Astrocyte (in vitro differentiated cells and primary cell): ENCODE measurements around the gene TRPV6. TPM values are rescaled to one million over a fixed set of nuclear protein-coding genes. Genes with fewer than 3 reads are reported as not detected.

Experiments used
- DNase-seq: peaks from one replicate; pipeline ENCODE4 v3.0.0-alpha.2; 2010; ENCODE audit warnings: low read depth
- FAIRE-seq: peaks from 2 replicates; lab custom pipeline; 2011; peaks lifted over from hg19 to GRCh38; lab: Jason Lieb, UNC
- H2AFZ ChIP-seq: 2 replicates; pipeline ENCODE4 v1.6.0; 2012; ENCODE audit warnings: low read depth, low read length, inconsistent platforms
- H3K27ac ChIP-seq: 2 replicates; pipeline ENCODE4 v1.5.1; 2011; ENCODE audit warnings: low read depth, low read length, inconsistent platforms
- H3K27me3 ChIP-seq: 2 replicates; pipeline ENCODE4 v1.6.0; 2011; ENCODE audit warnings: low read length, inconsistent platforms; ENCODE audit not compliant: insufficient read depth
- H3K36me3 ChIP-seq: 2 replicates; pipeline ENCODE4 v1.5.1; 2011; ENCODE audit warnings: low read length, inconsistent platforms; ENCODE audit not compliant: insufficient read depth
- H3K4me1 ChIP-seq: 2 replicates; pipeline ENCODE4 v1.5.1; 2011; ENCODE audit warnings: low read length, inconsistent platforms; ENCODE audit not compliant: insufficient read depth
- H3K4me2 ChIP-seq: 2 replicates; pipeline ENCODE4 v1.6.0; 2012; ENCODE audit warnings: low read length, inconsistent platforms
- H3K4me3 ChIP-seq: 2 replicates; pipeline ENCODE4 v1.5.1; 2011; ENCODE audit warnings: low read depth, mild to moderate bottlenecking, low read length, inconsistent platforms; ENCODE audit not compliant: insufficient read depth
- H3K79me2 ChIP-seq: 2 replicates; pipeline ENCODE4 v1.6.0; 2012; ENCODE audit warnings: mild to moderate bottlenecking, low read length, inconsistent platforms; ENCODE audit not compliant: insufficient read depth
- H3K9ac ChIP-seq: 2 replicates; pipeline ENCODE4 v1.6.0; 2012; ENCODE audit warnings: mild to moderate bottlenecking, low read length, inconsistent platforms
- H3K9me3 ChIP-seq: 2 replicates; pipeline ENCODE4 v1.5.1; 2012; ENCODE audit warnings: low read depth, mild to moderate bottlenecking, low read length, inconsistent platforms; ENCODE audit not compliant: insufficient read depth
- H4K20me1 ChIP-seq: 2 replicates; pipeline ENCODE4 v1.6.0; 2012; ENCODE audit warnings: low read length, inconsistent platforms; ENCODE audit not compliant: insufficient read depth
- H3K27ac Mint-ChIP-seq: one replicate; pipeline ENCODE4 v1.8.0; 2021; ENCODE audit warnings: mild to moderate bottlenecking, mixed read lengths; ENCODE audit not compliant: unreplicated experiment
- H3K27me3 Mint-ChIP-seq: one replicate; pipeline ENCODE4 v1.8.0; 2021; ENCODE audit warnings: low read depth, mixed read lengths; ENCODE audit not compliant: unreplicated experiment
- H3K36me3 Mint-ChIP-seq: one replicate; pipeline ENCODE4 v1.8.0; 2021; ENCODE audit warnings: low read depth, mixed read lengths; ENCODE audit not compliant: unreplicated experiment
- H3K4me1 Mint-ChIP-seq: one replicate; pipeline ENCODE4 v1.8.0; 2021; ENCODE audit warnings: low read depth, mixed read lengths; ENCODE audit not compliant: unreplicated experiment
- H3K4me3 Mint-ChIP-seq: one replicate; pipeline ENCODE4 v1.8.0; 2021; ENCODE audit warnings: mild to moderate bottlenecking, moderate library complexity, mixed read lengths; ENCODE audit not compliant: unreplicated experiment
- H3K9me3 Mint-ChIP-seq: one replicate; pipeline ENCODE4 v1.8.0; 2021; ENCODE audit warnings: mild to moderate bottlenecking, mixed read lengths; ENCODE audit not compliant: unreplicated experiment
- EZH2 ChIP-seq: IDR thresholded peaks from 2 replicates; pipeline ENCODE4 v1.6.1; 2012; ENCODE audit warnings: mild to moderate bottlenecking, low read length, inconsistent platforms; ENCODE audit not compliant: insufficient read depth
- total RNA-seq: library from RNA; stranded (reverse); gene quantifications from 2 replicates; pipeline ENCODE4 v1.2.1, GENCODE V29; 2021
- TF ChIP-seq, protein P1 (sequence below): IDR thresholded peaks from 2 replicates; pipeline ENCODE4 v1.5.1; 2011; ENCODE audit warnings: low read depth, mild to moderate bottlenecking, inconsistent platforms, low read length, moderate library complexity; ENCODE audit not compliant: insufficient read depth

The TRPV6 gene
- total RNA-seq, 1 donor from 2014 or later = 0.14 TPM

DNA sequence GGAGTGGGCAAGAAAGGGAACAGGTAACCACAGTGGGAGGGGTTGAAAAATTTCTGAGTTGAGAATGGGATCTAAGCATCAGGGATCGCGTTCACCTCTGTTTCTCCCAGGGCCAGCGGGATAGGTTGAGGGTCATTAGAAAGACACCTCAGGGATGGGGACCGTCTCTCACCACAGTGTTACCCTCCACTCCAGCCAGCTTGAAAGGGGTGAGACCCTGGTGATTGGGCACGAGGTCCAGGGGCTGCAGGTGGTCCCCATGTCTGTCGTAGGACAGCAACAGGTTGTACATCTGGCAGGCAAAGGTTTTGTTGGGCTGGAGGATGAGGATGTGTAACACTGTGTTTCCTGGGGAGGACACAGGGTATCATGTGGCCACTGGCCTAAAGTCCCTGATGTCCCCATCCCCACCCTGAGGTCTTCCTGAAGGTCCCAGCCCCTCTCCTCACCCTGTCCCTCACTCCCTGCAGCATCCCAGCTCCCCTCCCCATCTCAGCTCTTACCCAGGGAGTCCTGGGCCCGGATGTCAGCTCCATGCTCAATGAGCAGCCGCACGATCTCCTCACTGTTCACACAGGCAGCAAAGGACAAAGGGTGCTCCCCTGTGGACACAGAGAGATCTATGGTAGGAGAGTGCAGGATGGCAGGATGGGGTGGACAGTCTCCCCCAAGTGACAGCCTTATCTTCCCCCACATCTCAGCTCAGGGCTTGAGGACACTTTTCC, 9.1 kb downstream of the TRPV6 start:
- Histone ChIP-seq H2AFZ (no peak overlapping the region), H3K4me3 (no peak overlapping the region), H3K9ac (no peak overlapping the region), H3K27me3 (peaks cover 11% of the 10 kb centered on the region), H3K9me3 (no peaks in the 10 kb centered on the region), H3K27ac (no peak overlapping the region), H3K36me3 (no peaks in the 10 kb centered on the region), H4K20me1 (no peaks in the 10 kb centered on the region), H3K79me2 (no peaks in the 10 kb centered on the region), H3K4me2 (no peak overlapping the region), H3K4me1 (no peaks in the 10 kb centered on the region)
- no peak overlapping the region for H3K27ac Mint-ChIP-seq
- peaks cover 12% of the 10 kb centered on the region for H3K9me3 Mint-ChIP-seq
- no peak overlapping the region for H3K4me3 Mint-ChIP-seq
- no peak for TF ChIP-seq EZH2
- TF ChIP-seq, protein P1, sequence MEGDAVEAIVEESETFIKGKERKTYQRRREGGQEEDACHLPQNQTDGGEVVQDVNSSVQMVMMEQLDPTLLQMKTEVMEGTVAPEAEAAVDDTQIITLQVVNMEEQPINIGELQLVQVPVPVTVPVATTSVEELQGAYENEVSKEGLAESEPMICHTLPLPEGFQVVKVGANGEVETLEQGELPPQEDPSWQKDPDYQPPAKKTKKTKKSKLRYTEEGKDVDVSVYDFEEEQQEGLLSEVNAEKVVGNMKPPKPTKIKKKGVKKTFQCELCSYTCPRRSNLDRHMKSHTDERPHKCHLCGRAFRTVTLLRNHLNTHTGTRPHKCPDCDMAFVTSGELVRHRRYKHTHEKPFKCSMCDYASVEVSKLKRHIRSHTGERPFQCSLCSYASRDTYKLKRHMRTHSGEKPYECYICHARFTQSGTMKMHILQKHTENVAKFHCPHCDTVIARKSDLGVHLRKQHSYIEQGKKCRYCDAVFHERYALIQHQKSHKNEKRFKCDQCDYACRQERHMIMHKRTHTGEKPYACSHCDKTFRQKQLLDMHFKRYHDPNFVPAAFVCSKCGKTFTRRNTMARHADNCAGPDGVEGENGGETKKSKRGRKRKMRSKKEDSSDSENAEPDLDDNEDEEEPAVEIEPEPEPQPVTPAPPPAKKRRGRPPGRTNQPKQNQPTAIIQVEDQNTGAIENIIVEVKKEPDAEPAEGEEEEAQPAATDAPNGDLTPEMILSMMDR = no peak
- H3K36me3 Mint-ChIP-seq = peaks cover 9% of the 10 kb centered on the region
- no peaks in the 10 kb centered on the region for H3K4me1 Mint-ChIP-seq
- peaks cover 51% of the 10 kb centered on the region for H3K27me3 Mint-ChIP-seq
- no peak for FAIRE-seq
- DNase-seq = no peak

DNA sequence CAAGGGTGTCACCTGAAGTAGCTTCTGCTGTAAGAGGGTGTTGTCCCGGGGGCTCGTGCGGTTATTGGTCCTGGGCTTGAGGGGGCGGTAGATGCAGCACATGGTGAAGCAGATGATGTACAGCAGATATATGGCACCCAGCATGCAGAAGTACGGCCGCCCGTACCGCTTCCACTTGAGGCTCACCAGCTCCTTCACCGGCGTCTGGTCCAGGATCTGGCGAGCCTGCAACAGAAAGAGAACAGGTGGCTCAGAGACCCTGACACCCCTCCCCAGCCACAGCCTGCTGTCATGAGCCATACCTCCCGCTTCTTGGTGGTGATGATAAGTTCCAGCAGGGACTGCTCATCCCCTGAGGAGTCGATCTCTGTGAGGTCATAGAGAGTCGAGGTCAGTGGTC, 10.1 kb downstream of the TRPV6 start:
- Histone ChIP-seq H3K9me3 (no peaks in the 10 kb centered on the region), H3K4me3 (no peak overlapping the region), H3K79me2 (no peaks in the 10 kb centered on the region), H3K4me1 (no peaks in the 10 kb centered on the region), H3K9ac (no peak overlapping the region), H3K36me3 (no peaks in the 10 kb centered on the region), H4K20me1 (no peaks in the 10 kb centered on the region), H3K27me3 (peaks cover 11% of the 10 kb centered on the region), H2AFZ (no peak overlapping the region), H3K4me2 (no peak overlapping the region), H3K27ac (no peak overlapping the region)
- Mint-ChIP-seq H3K9me3 (peaks cover 12% of the 10 kb centered on the region), H3K27ac (no peak overlapping the region), H3K4me3 (no peak overlapping the region), H3K36me3 (peaks cover 9% of the 10 kb centered on the region), H3K4me1 (no peaks in the 10 kb centered on the region), H3K27me3 (peaks cover 53% of the 10 kb centered on the region)
- DNase-seq (no peak), FAIRE-seq (no peak)
- TF ChIP-seq EZH2 = no peak
- TF ChIP-seq, protein P1 = no peak

DNA sequence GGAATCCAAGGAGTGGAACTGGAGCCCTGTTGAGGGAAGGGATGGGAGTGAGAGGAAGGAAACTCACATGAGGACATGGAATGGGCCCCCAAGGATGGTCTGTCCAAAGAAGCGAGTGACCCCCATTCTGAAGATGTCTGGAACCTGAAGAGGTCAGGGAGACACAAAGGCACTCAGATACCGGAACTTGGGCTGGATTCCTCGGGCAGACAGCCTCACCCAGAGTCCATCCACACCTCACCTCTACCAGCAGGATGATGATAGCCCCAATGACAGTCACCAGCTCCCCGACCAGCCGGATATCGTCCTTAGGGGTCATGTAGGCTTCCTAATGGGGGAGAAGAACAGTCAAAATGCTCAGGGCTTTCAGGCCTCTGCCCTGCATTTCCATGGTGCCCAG, 10.7 kb downstream of the TRPV6 start:
- Histone ChIP-seq H3K79me2 (no peaks in the 10 kb centered on the region), H4K20me1 (no peaks in the 10 kb centered on the region), H3K4me1 (no peaks in the 10 kb centered on the region), H3K4me2 (no peak overlapping the region), H3K27ac (no peak overlapping the region), H3K27me3 (peaks cover 8% of the 10 kb centered on the region), H3K4me3 (no peak overlapping the region), H3K36me3 (no peaks in the 10 kb centered on the region), H2AFZ (no peak overlapping the region), H3K9me3 (no peaks in the 10 kb centered on the region), H3K9ac (no peak overlapping the region)
- Mint-ChIP-seq H3K4me3 (no peak overlapping the region), H3K36me3 (peaks cover 9% of the 10 kb centered on the region), H3K27ac (no peak overlapping the region), H3K27me3 (peaks cover 48% of the 10 kb centered on the region), H3K4me1 (no peaks in the 10 kb centered on the region), H3K9me3 (peaks cover 12% of the 10 kb centered on the region)
- no peak for FAIRE-seq
- no peak for DNase-seq
- no peak for TF ChIP-seq EZH2
- TF ChIP-seq, protein P1 = no peak
